Activated CD8-positive, alpha-beta memory T cell treated with anti-CD3 and anti-CD28 coated beads, Interleukin-2, amount 50 U/mL, for 24 hours (primary cell): Measurements from ENCODE around the gene SCAP.

Experiments used
- DNase-seq: peaks from one replicate; pipeline ENCODE4 v3.0.0-alpha.2; 2020; ENCODE audit errors: extremely low read depth

The SCAP gene

GRCh38 chr3:47414666-47415587, 60.8 kb downstream of the SCAP start:
- DNase-seq, result no peak

GRCh38 chr3:47414161-47414564, 61.6 kb downstream of the SCAP start:
- DNase-seq, result no peak

- no peak for DNase-seq
Measured at GRCh38 chr3:47413751-47414150, 62.0 kb downstream of the SCAP start.

- no peak for DNase-seq
Measured at GRCh38 chr3:47412842-47413520, 62.8 kb downstream of the SCAP start.

GRCh38 chr3:47412453-47412756, 63.3 kb downstream of the SCAP start:
- no peak for DNase-seq

- no peak for DNase-seq
Measured at GRCh38 chr3:47411696-47412452, 63.9 kb downstream of the SCAP start.

- no peak for DNase-seq
Measured at GRCh38 chr3:47410801-47411646, 64.7 kb downstream of the SCAP start.

GRCh38 chr3:47410417-47410720, 65.4 kb downstream of the SCAP start:
- DNase-seq, result no peak

- no peak for DNase-seq
Measured at GRCh38 chr3:47409688-47410416, 65.9 kb downstream of the SCAP start.

- DNase-seq, result no peak
Measured at GRCh38 chr3:47409284-47409683, 66.5 kb downstream of the SCAP start.

GRCh38 chr3:47408839-47409229, 66.9 kb downstream of the SCAP start:
- DNase-seq, result no peak

- DNase-seq, result no peak
Measured at GRCh38 chr3:47407896-47408838, 67.6 kb downstream of the SCAP start.

GRCh38 chr3:47407237-47407636, 68.5 kb downstream of the SCAP start:
- DNase-seq, result no peak

GRCh38 chr3:47406762-47407149, 69.0 kb downstream of the SCAP start:
- DNase-seq, result no peak

- DNase-seq, result no peak
Measured at GRCh38 chr3:47405820-47406761, 69.7 kb downstream of the SCAP start.

- DNase-seq, result no peak
Measured at GRCh38 chr3:47404955-47405790, 70.6 kb downstream of the SCAP start.

- DNase-seq, result no peak
Measured at GRCh38 chr3:47404431-47404876, 71.3 kb downstream of the SCAP start.
